Stimulated activated CD4-positive, alpha-beta T cell treated with anti-CD3 and anti-CD28 coated beads, Interleukin-1b, Interleukin-23, amount 100 ng/mL, for 24 hours (primary cell): ENCODE data around the gene OPN1MW2.
"Not testable (repeated sequence)": the region's sequence is repeated elsewhere in the genome, so short reads cannot be mapped to it uniquely, and the experiment has no call there.

Source experiments
- DNase-seq, 4 experiments: peaks; one replicate each; pipeline ENCODE4 v3.0.0-alpha.2; 2020; ENCODE audit warnings: low read depth in 4 of 4, low spot score in 1 of 4

The OPN1MW2 gene

DNA sequence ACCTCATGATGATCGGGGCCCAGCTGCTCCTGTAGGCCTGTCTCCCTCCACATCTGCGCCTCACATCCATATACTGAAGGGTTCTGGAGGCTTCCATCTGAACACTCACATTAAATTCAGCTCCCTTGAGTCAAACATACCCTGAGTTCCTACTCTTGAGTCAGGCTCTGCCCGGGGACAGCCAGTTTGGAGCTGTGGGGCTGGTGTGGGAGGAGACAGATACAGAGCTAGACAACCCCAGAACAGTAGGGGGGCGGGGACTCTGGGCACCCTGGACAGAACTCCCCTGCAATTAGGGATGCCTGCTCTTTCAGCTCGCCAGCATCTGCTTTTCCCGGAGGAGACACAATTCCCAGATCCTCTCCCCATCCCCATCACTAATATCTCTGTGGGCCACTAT is 43.5 kb downstream of the OPN1MW2 start:
- not testable (repeated sequence) for DNase-seq

DNA sequence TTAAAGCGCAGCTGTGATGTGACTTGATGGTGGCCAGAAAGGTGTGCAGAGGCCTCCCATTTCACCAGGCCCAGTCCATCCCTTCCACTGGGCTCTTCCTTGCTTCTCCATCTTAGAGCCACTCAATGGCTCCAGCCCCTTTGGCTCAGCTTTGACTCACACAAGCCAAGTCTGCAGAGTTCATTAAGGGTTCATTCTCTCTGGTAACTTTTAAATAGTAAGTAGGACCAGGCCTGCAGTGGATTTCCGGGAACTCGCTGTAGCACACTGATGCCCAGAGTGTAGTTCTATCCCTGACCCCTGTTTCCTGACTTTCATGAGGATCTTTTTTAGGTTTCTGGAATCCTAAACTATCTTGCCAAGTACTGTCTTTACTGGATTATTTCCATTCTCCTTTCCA is 49.7 kb downstream of the OPN1MW2 start:
- not testable (repeated sequence) for DNase-seq
